Right lobe of liver (tissue), 6 donors: ENCODE results near the gene MCTP2. TPM values are rescaled to one million over a fixed set of nuclear protein-coding genes. Genes with fewer than 3 reads are reported as not detected.
"Not testable (repeated sequence)": the region's sequence is repeated elsewhere in the genome, so short reads cannot be mapped to it uniquely, and the experiment has no call there.

Experiments used
- ATAC-seq, 4 donors: fragments of 200-7000 bp; cut with Tn5 transposase; one replicate each; pipeline ENCODE4 v1.9.1; 2020; ENCODE audit warnings: mild to moderate bottlenecking in 4 of 4, moderate library complexity in 4 of 4
- DNase-seq, 3 donors: peaks; one replicate each; pipeline ENCODE4 v3.0.0-alpha.2; 2020
- H3K27ac ChIP-seq, 3 donors: fragments of 200-600 bp; one replicate each; pipeline ENCODE4 v1.8.0; 2022
- H3K27me3 ChIP-seq, 2 donors: fragments of 200-600 bp; one replicate each; pipeline ENCODE4 v1.8.0; 2022
- H3K36me3 ChIP-seq, 4 donors: fragments of 200-600 bp; sonication (generic) in 1 of 4; one replicate each; pipeline versions ENCODE4 v1.5.1 to v1.8.0; 2017 to 2022; ENCODE audit warnings: control low read depth in 1 of 4
- H3K4me1 ChIP-seq, 4 donors: fragments of 200-600 bp; sonication (generic) in 1 of 4; one replicate each; pipeline versions ENCODE4 v1.5.1 to v1.8.0; 2017 to 2022; ENCODE audit warnings: control low read depth in 1 of 4
- H3K4me3 ChIP-seq, 3 donors: fragments of 200-600 bp; one replicate each; pipeline ENCODE4 v1.8.0; 2022
- H3K9me3 ChIP-seq, 4 donors: fragments of 200-600 bp; sonication (generic) in 1 of 4; one replicate each; pipeline versions ENCODE4 v1.5.1 to v1.8.0; 2017 to 2022; ENCODE audit warnings: control low read depth in 1 of 4
- CTCF ChIP-seq, 4 donors: fragments of 200-600 bp in 3 of 4; fragments of 450-650 bp in 1 of 4; IDR thresholded peaks; one replicate each; pipeline versions ENCODE4 v1.5.1 to v1.8.0; 2016 to 2022; ENCODE audit warnings: antibody characterized with exemption in 4 of 4, mild to moderate bottlenecking in 2 of 4
- POLR2A ChIP-seq: fragments of 450-650 bp; IDR thresholded peaks from one replicate; pipeline ENCODE4 v1.6.1; 2017; ENCODE audit warnings: antibody characterized with exemption, mild to moderate bottlenecking
- WGBS: methylation state at CpG from one replicate; pipeline ENCODE4 v1.1.6; 2018; ENCODE audit warnings: low coverage, low lambda C conversion rate; ENCODE audit not compliant: insufficient coverage; ENCODE audit errors: missing lambda C conversion rate; 5-methylcytosine and 5-hydroxymethylcytosine counted together
- intact Hi-C, 2 donors: fragments of 100-400 bp; cut with DNase I; formaldehyde crosslinking; loops; one replicate each; pipeline versions ENCODE4 v1.11.2 to v1.14.1; 2022
- total RNA-seq, 6 experiments: library from RNA; depleted of rRNA in 2 of 6; stranded (reverse); fragments of >200 nt in 2 of 6; fragmentation: NEBNext Ultra II Directional in 3 of 6; extraction: Animal tissue kit (Norgen Biotek cat#: 25700) in 3 of 6; gene quantifications; one replicate each; pipeline versions ENCODE4 v1.1.0 to v1.2.4, GENCODE V29; 2016 to 2023
- donor health status: DM: no; HTN: yes; CAD: no.
- donor health status: DM: no; HTN: no; CAD: no.
- donor health status: DM: no; HTN: no; CAD: no.
- donor health status: DM: no; HTN: yes; CAD: no.
- donor health status: DM: no; HTN: yes; CAD: no.

Gene MCTP2
- total RNA-seq, 6 experiments from 2014 or later = 1.8 to 5.3 (median 2.9) TPM

- ATAC-seq (no peak), DNase-seq (no peak)
- no peaks in the 10 kb centered on the region for H3K27me3 ChIP-seq
- H3K4me3 ChIP-seq = no peak overlapping the region
- 57% methylated on average over 2 of the region's 2 CpGs for WGBS
- no peaks in the 10 kb centered on the region for H3K36me3 ChIP-seq
- no peak overlapping the region for H3K27ac ChIP-seq
- intact Hi-C loops = no loop called here
- no peaks in the 10 kb centered on the region for H3K9me3 ChIP-seq
- peaks cover 0 to 6% (median 0%) of the 10 kb centered on the region in 4 donors for H3K4me1 ChIP-seq
- no peak for TF ChIP-seq POLR2A
- no peak for TF ChIP-seq CTCF (IDR thresholded peaks at IDR 0.05)
Observed at GRCh38 chr15:94240480-94240879, 9.1 kb downstream of the MCTP2 start.

- intact Hi-C loops = no loop called here
- TF ChIP-seq POLR2A (no peak), CTCF (IDR thresholded peaks at IDR 0.05) (no peak)
- Histone ChIP-seq H3K4me1 (peaks cover 0 to 6% (median 0%) of the 10 kb centered on the region in 4 donors), H3K36me3 (no peaks in the 10 kb centered on the region), H3K27ac (no peak overlapping the region), H3K27me3 (no peaks in the 10 kb centered on the region), H3K9me3 (no peaks in the 10 kb centered on the region), H3K4me3 (no peak overlapping the region)
- WGBS = 95% methylated on average over 2 of the region's 2 CpGs
- ATAC-seq = no peak
- no peak for DNase-seq
Observed at GRCh38 chr15:94242257-94242656, 10.9 kb downstream of the MCTP2 start.

GRCh38 chr15:94243003-94243402 is 11.6 kb downstream of the MCTP2 start:
- intact Hi-C loops, H3K27me3 ChIP-seq, H3K9me3 ChIP-seq, H3K36me3 ChIP-seq, H3K27ac ChIP-seq, ATAC-seq, H3K4me1 ChIP-seq, DNase-seq, H3K4me3 ChIP-seq: not testable (repeated sequence)
- WGBS = 94% methylated on average over 33 of the region's 33 CpGs

- peaks cover 0 to 6% (median 0%) of the 10 kb centered on the region in 4 donors for H3K4me1 ChIP-seq
- 93% methylated on average over 24 of the region's 24 CpGs for WGBS
- DNase-seq (no peak), ATAC-seq (no peak)
- H3K27ac ChIP-seq = no peak overlapping the region
- no peaks in the 10 kb centered on the region for H3K9me3 ChIP-seq
- no peak for TF ChIP-seq CTCF (IDR thresholded peaks at IDR 0.05)
- no peak for TF ChIP-seq POLR2A
- no peak overlapping the region for H3K4me3 ChIP-seq
- H3K27me3 ChIP-seq = no peaks in the 10 kb centered on the region
- H3K36me3 ChIP-seq = no peaks in the 10 kb centered on the region
- intact Hi-C loops = no loop called here
Observed at GRCh38 chr15:94243418-94243817, 12.1 kb downstream of the MCTP2 start.

GRCh38 chr15:94246016-94246415 is 14.7 kb downstream of the MCTP2 start:
- no peaks in the 10 kb centered on the region for H3K27me3 ChIP-seq
- DNase-seq (no peak), ATAC-seq (no peak)
- intact Hi-C loops = no loop called here
- H3K27ac ChIP-seq = no peak overlapping the region
- no peaks in the 10 kb centered on the region for H3K9me3 ChIP-seq
- no peak overlapping the region for H3K4me3 ChIP-seq
- 64% methylated on average over 4 of the region's 4 CpGs for WGBS
- TF ChIP-seq CTCF (IDR thresholded peaks at IDR 0.05) (no peak), POLR2A (no peak)
- peaks cover 0 to 2% (median 0%) of the 10 kb centered on the region in 4 donors for H3K4me1 ChIP-seq
- no peaks in the 10 kb centered on the region for H3K36me3 ChIP-seq
